Ureter (tissue), 1 donor: ENCODE measurements around the gene SLC25A3. TPM values are rescaled to one million over a fixed set of nuclear protein-coding genes. Genes with fewer than 3 reads are reported as not detected.
"Not testable (repeated sequence)": the region's sequence is repeated elsewhere in the genome, so short reads cannot be mapped to it uniquely, and the experiment has no call there.

ENCODE experiments used
- DNase-seq: peaks from one replicate; pipeline ENCODE4 v3.0.0-alpha.2; 2020; ENCODE audit warnings: low spot score
- total RNA-seq: library from RNA; stranded (reverse); gene quantifications from one replicate; pipeline ENCODE4 v1.2.4, GENCODE V29; 2023
- donor health status: DM: yes; HTN: yes; CAD: no.

The SLC25A3 gene
- total RNA-seq, 1 donor from 2014 or later: 378 TPM

GRCh38 chr12:98595243-98595988 lies 1.9 kb downstream of the SLC25A3 start:
- no peak for DNase-seq

DNA sequence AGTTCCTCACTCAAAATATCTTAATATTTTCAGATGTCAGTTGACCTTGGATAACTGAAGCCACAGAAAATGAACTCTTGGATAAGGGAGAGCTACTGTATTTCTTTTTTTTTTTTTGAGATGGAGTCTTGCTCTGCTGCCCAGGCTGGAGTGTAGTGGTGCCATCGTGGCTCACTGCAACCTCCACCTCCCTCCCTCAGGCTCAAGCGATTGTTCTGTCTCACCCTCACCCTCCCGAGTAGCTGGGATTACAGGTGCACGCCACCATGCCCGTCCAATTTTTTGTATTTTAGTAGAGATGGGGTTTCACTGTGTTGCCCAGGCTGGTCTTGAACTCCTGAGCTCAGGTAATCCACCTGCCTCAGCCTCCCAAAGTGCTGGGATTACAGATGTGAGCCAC lies 3.8 kb downstream of the SLC25A3 start:
- not testable (repeated sequence) for DNase-seq

GRCh38 chr12:98601924-98602323 lies 8.4 kb downstream of the SLC25A3 start:
- no peak for DNase-seq

GRCh38 chr12:98606359-98606988 lies 13.0 kb downstream of the SLC25A3 start:
- DNase-seq: no peak

- DNase-seq: no peak
Observed at GRCh38 chr12:98610596-98610995, 17.1 kb downstream of the SLC25A3 start.

DNA sequence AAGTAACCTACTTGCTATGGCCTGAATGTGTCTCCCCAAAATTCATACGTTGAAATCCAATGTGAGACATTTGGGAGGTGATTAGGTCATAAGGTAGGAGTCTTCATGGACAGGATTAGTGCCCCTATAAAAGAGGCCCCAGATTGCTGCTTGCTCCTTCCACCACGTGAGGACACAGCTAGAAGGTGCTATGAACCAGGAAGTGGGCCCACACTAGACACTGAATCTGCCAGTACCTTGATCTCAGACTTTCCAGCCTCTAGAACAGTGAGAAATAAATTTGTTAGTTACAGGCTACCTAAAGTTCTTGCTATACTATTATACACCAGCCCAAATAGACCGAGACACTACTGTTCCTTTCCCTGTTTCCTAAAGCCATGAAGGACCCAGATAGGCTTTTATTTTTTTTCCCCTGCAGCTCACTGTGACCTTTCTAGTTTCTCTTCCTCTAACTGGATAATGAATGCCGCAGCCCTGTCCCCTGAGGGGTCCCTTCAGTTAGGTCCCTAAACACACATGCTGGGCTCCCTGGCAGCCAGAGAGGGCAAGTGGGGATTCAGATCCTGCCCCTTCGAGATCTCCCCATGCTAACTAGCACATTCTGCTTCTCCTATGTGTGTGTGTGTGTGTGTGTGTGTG lies 19.3 kb downstream of the SLC25A3 start:
- DNase-seq: no peak

- no peak for DNase-seq
Observed at GRCh38 chr12:98618952-98619351, 25.5 kb downstream of the SLC25A3 start.

GRCh38 chr12:98635657-98636323 lies 42.3 kb downstream of the SLC25A3 start:
- DNase-seq: no peak

GRCh38 chr12:98637068-98637467 lies 43.6 kb downstream of the SLC25A3 start:
- DNase-seq: no peak

GRCh38 chr12:98638009-98638408 lies 44.5 kb downstream of the SLC25A3 start:
- no peak for DNase-seq

- no peak for DNase-seq
Observed at GRCh38 chr12:98639491-98639890, 46.0 kb downstream of the SLC25A3 start.

- DNase-seq: not testable (repeated sequence)
Observed at GRCh38 chr12:98642801-98643200, 49.3 kb downstream of the SLC25A3 start.

- DNase-seq: no peak
Observed at GRCh38 chr12:98644433-98644711, 50.9 kb downstream of the SLC25A3 start.

GRCh38 chr12:98644712-98645571 lies 51.5 kb downstream of the SLC25A3 start, which contains the start of the genes APAF1 and IKBIP:
TSS of gene APAF1 (plus strand) at chr12:98645290. CDS start at chr12:98648360, 3,070 bp downstream.
TSS of gene IKBIP (minus strand) at chr12:98644788. CDS start at chr12:98644701, 87 bp downstream.
- DNase-seq: peak; percentile 98

DNA sequence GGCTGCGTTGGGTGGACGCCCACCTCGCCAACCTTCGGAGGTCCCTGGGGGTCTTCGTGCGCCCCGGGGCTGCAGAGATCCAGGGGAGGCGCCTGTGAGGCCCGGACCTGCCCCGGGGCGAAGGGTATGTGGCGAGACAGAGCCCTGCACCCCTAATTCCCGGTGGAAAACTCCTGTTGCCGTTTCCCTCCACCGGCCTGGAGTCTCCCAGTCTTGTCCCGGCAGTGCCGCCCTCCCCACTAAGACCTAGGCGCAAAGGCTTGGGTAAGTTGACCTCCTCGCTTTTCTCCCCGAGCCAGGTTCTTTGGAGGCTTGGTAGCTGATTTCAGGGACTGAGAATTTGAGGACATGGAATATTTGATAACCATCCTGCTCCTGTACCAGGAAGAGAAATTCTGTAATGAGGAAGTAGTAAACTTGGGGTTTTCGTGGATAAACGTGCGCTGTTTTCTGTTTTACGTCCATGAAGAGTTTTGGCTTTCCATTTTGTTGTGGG lies 52.1 kb downstream of the SLC25A3 start:
- no peak for DNase-seq

DNA sequence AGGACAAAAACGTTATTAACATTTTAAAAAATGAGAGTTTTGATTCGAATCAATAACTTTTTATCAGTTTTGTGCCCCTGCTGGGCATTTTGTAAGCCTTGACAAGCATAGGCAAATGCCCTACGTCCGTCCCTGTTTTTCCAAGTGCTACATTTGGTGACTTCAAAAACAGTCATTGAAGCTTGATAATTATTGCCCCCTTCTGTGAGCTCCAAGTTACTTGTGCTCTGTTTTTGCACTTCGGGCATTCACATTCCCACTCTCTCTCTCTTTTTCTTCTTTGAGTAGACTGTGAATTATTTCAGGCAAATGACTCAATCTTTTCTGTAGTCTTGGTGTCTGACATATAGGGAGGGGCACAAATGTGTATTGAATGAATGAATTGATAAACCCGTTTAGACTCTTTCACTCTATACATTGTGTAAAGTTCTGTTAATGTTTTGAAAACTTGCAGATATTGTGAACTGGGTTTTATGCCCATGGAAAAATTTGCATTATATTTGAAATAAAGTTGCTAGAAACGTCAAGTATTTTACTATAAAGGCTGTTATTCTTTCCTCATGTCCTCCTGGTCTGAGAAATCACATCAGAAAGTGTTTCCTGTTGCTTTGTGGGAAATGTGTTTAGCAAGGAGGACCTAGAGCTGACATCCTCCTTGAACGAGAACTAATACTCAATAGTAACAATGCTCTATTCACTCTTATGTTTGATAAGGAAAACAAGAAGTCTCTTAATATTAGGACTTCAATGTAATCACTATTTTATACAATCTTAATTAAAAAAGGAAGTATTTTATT lies 53.0 kb downstream of the SLC25A3 start:
- no peak for DNase-seq

DNA sequence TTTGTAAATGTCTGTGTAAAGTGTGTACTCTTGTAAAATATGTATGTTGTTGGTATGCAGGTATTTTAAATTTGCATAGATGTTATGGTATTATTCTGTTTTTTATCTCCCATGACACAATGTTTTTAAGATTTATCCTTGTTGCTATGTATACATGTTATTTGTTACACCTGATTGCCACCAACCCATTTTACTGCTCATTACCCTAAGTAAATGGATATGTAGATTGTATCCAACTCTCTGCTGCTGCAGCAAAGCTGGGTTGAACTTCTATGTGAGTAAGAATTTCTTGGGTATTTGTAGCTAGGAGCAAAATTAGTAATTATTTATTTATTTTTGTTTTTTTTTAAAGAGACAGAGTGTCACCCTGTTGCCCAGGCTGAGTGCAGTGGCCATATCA lies 57.8 kb downstream of the SLC25A3 start:
- DNase-seq: no peak

- no peak for DNase-seq
Observed at GRCh38 chr12:98653866-98654493, 60.5 kb downstream of the SLC25A3 start.
